Measurements from ENCODE around the gene SNAP47.
"Not testable (repeated sequence)": the region's sequence is repeated elsewhere in the genome, so short reads cannot be mapped to it uniquely, and the experiment has no call there.

SNAP47 gene

GRCh38 chr1:227734856-227735538 lies at the start of gene SNAP47, which contains the start of gene JMJD4:
SNAP47 (plus strand) TSS chr1:227735435; CDS start chr1:227747737, 12,302 bp downstream.
JMJD4 (minus strand) TSS chr1:227735302; CDS start chr1:227735273, 29 bp downstream.
- Histone ChIP-seq H2AFZ (ENCODE audit: low read depth) (peak within 1 kb of the TSS; percentile 85), H3K9ac (peak within 1 kb of the TSS; percentile 76), H3K27ac (peak within 1 kb of the TSS; percentile 52), H3K36me3 (ENCODE audit: insufficient read depth) (no peaks in the 10 kb centered on the region), H3K27me3 (ENCODE audit: insufficient read depth, low read depth) (no peaks in the 10 kb centered on the region), H4K20me1 (ENCODE audit: insufficient read depth) (no peaks in the 10 kb centered on the region), H3K4me1 (ENCODE audit: low read depth, poor library complexity, severe bottlenecking) (peaks cover 19% of the 10 kb centered on the region), H3K79me2 (ENCODE audit: insufficient read depth, low read depth) (peaks cover 59% of the 10 kb centered on the region), H3K4me2 (peak within 1 kb of the TSS; percentile 49), H3K4me3 (IDR thresholded peaks at IDR 0.05; ENCODE audit: insufficient read depth, low read depth, low read length) (peak within 1 kb of the TSS; percentile 72)
- TF ChIP-seq CTCF (conservative IDR thresholded peaks at IDR 0.05; ENCODE audit: low read depth, low read length), result no peak

- Histone ChIP-seq H3K4me3 (IDR thresholded peaks at IDR 0.05; ENCODE audit: insufficient read depth, low read depth, low read length) (no peak overlapping the region), H3K27me3 (ENCODE audit: insufficient read depth, low read depth) (no peaks in the 10 kb centered on the region), H2AFZ (ENCODE audit: low read depth) (no peak overlapping the region), H3K4me2 (no peak overlapping the region), H3K79me2 (ENCODE audit: insufficient read depth, low read depth) (no peaks in the 10 kb centered on the region), H4K20me1 (ENCODE audit: insufficient read depth) (no peaks in the 10 kb centered on the region), H3K36me3 (ENCODE audit: insufficient read depth) (no peaks in the 10 kb centered on the region), H3K9ac (no peak overlapping the region), H3K27ac (no peak overlapping the region), H3K4me1 (ENCODE audit: low read depth, poor library complexity, severe bottlenecking) (no peaks in the 10 kb centered on the region)
- TF ChIP-seq CTCF (conservative IDR thresholded peaks at IDR 0.05; ENCODE audit: low read depth, low read length), result no peak
These were observed 49.4 kb upstream of the SNAP47 start for GRCh38 chr1:227685807-227686206.

- Histone ChIP-seq H3K36me3 (ENCODE audit: insufficient read depth) (no peaks in the 10 kb centered on the region), H4K20me1 (ENCODE audit: insufficient read depth) (no peaks in the 10 kb centered on the region), H3K4me3 (IDR thresholded peaks at IDR 0.05; ENCODE audit: insufficient read depth, low read depth, low read length) (no peak overlapping the region), H3K4me1 (ENCODE audit: low read depth, poor library complexity, severe bottlenecking) (no peaks in the 10 kb centered on the region), H3K9ac (no peak overlapping the region), H3K27me3 (ENCODE audit: insufficient read depth, low read depth) (no peaks in the 10 kb centered on the region), H3K79me2 (ENCODE audit: insufficient read depth, low read depth) (no peaks in the 10 kb centered on the region), H3K4me2 (no peak overlapping the region), H3K27ac (no peak overlapping the region), H2AFZ (ENCODE audit: low read depth) (no peak overlapping the region)
- TF ChIP-seq CTCF (conservative IDR thresholded peaks at IDR 0.05; ENCODE audit: low read depth, low read length), result no peak
These were observed 37.8 kb upstream of the SNAP47 start for GRCh38 chr1:227697321-227697864.

GRCh38 chr1:227701631-227702030 lies 33.6 kb upstream of the SNAP47 start:
- not testable (repeated sequence) for H3K27me3 ChIP-seq (ENCODE audit: insufficient read depth, low read depth); H4K20me1 ChIP-seq (ENCODE audit: insufficient read depth)

GRCh38 chr1:227707846-227708245 lies 27.4 kb upstream of the SNAP47 start:
- Histone ChIP-seq H4K20me1 (ENCODE audit: insufficient read depth) (no peaks in the 10 kb centered on the region), H3K27me3 (ENCODE audit: insufficient read depth, low read depth) (no peaks in the 10 kb centered on the region), H3K27ac (no peak overlapping the region), H3K9ac (no peak overlapping the region), H3K4me2 (no peak overlapping the region), H3K79me2 (ENCODE audit: insufficient read depth, low read depth) (no peaks in the 10 kb centered on the region), H3K4me3 (IDR thresholded peaks at IDR 0.05; ENCODE audit: insufficient read depth, low read depth, low read length) (no peak overlapping the region), H3K36me3 (ENCODE audit: insufficient read depth) (no peaks in the 10 kb centered on the region), H3K4me1 (ENCODE audit: low read depth, poor library complexity, severe bottlenecking) (no peaks in the 10 kb centered on the region), H2AFZ (ENCODE audit: low read depth) (no peak overlapping the region)
- no peak for TF ChIP-seq CTCF (conservative IDR thresholded peaks at IDR 0.05; ENCODE audit: low read depth, low read length)

More at GRCh38 chr1:227701631-227702030, 33.6 kb upstream of the SNAP47 start:
- H3K36me3 ChIP-seq (ENCODE audit: insufficient read depth); H3K79me2 ChIP-seq (ENCODE audit: insufficient read depth, low read depth); H3K27ac ChIP-seq; H2AFZ ChIP-seq (ENCODE audit: low read depth); H3K4me2 ChIP-seq; H3K9ac ChIP-seq; H3K4me3 ChIP-seq (IDR thresholded peaks at IDR 0.05; ENCODE audit: insufficient read depth, low read depth, low read length); H3K4me1 ChIP-seq (ENCODE audit: low read depth, poor library complexity, severe bottlenecking): not testable (repeated sequence)
